K562 (cell line): ENCODE data around the gene MYH11. TPM values are rescaled to one million over a fixed set of nuclear protein-coding genes. Genes with fewer than 3 reads are reported as not detected.
A peak's percentile ranks its signal among the peaks of the same experiment; 100 is the strongest.

ENCODE experiments used
- ATAC-seq: fragments of 200-7000 bp; cut with Tn5 transposase; 3 replicates; pipeline ENCODE4 v1.9.1; 2020; ENCODE audit warnings: moderate library complexity
- BruUV-seq: library from RNA; stranded (reverse); fragments of 400-500 nt; replicated peaks from 2 replicates; lab custom pipeline; 2021; lab: Mats Ljungman, UMichigan
- CTCF ChIA-PET: fragments of 300-600 bp; formaldehyde crosslinking; extraction: SDS; loops from one replicate; lab custom pipeline; 2021; ENCODE audit warnings: low intra/inter-chr PET ratio; lab: Yijun Ruan, JAX
- POLR2A ChIA-PET: fragments of 300-600, 350-650 bp; sonication (Branson Sonifier 250); formaldehyde crosslinking; extraction: SDS; loops from one replicate; lab custom pipeline; 2021; ENCODE audit warnings: antibody characterized with exemption, inconsistent platforms; lab: Yijun Ruan, JAX
- DNase-seq, 4 experiments: peaks; one replicate each; pipeline versions ENCODE4 v3.0.0 to v3.0.0-alpha.2; 2011 to 2018; ENCODE audit warnings: low spot score in 3 of 4, mixed read lengths in 3 of 4; ENCODE audit errors: extremely low read depth in 1 of 4
- FAIRE-seq: peaks from 2 replicates; lab custom pipeline; 2011; peaks lifted over from hg19 to GRCh38; lab: Jason Lieb, UNC
- H2AFZ ChIP-seq: 2 replicates; pipeline ENCODE4 v1.6.0; 2011; ENCODE audit warnings: low read depth, low read length, control low read depth, inconsistent platforms
- H3K27ac ChIP-seq: fragments of 200-600 bp; 3 replicates; pipeline ENCODE4 v1.8.0; 2011; ENCODE audit warnings: low read depth, mild to moderate bottlenecking, control low read depth, inconsistent platforms, low read length, moderate library complexity, mixed read lengths; ENCODE audit errors: extremely low read depth
- H3K27me3 ChIP-seq, 2 experiments: fragments of 300-600 bp in 1 of 2; 2 replicates in 1 of 2; 3 replicates in 1 of 2; pipeline versions ENCODE4 v1.6.0 to v1.8.0; 2011; ENCODE audit warnings: inconsistent platforms in 2 of 2, low read length in 2 of 2, mild to moderate bottlenecking in 1 of 2, mixed read lengths in 1 of 2, moderate library complexity in 1 of 2; ENCODE audit not compliant: control insufficient read depth in 2 of 2, insufficient read depth in 2 of 2
- H3K36me3 ChIP-seq: fragments of 300-600 bp; 3 replicates; pipeline ENCODE4 v1.8.0; 2011; ENCODE audit warnings: mild to moderate bottlenecking, low read length, inconsistent platforms; ENCODE audit not compliant: control insufficient read depth, insufficient read depth
- H3K4me1 ChIP-seq, 2 experiments: fragments of 200-600 bp in 1 of 2; replicated peaks in 1 of 2; 2 replicates in 1 of 2; 3 replicates in 1 of 2; pipeline versions ENCODE4 v1.5.1 to v1.8.0; 2011; ENCODE audit warnings: inconsistent platforms in 2 of 2, low read length in 2 of 2, mild to moderate bottlenecking in 1 of 2, mixed read lengths in 1 of 2, moderate library complexity in 1 of 2; ENCODE audit not compliant: control insufficient read depth in 2 of 2, insufficient read depth in 2 of 2
- H3K4me2 ChIP-seq: 2 replicates; pipeline ENCODE4 v1.6.1; 2011; ENCODE audit warnings: low read length, control low read depth, inconsistent platforms, mixed read lengths; ENCODE audit not compliant: insufficient read depth
- H3K4me3 ChIP-seq: fragments of 200-600 bp; sonication (generic), shearing (Covaris generic); 2 replicates; pipeline ENCODE4 v1.5.1; 2016; ENCODE audit warnings: control low read depth, inconsistent platforms
- H3K79me2 ChIP-seq: fragments of 200-600 bp; 3 replicates; pipeline ENCODE4 v1.8.0; 2011; ENCODE audit warnings: low read length, inconsistent platforms; ENCODE audit not compliant: control insufficient read depth, insufficient read depth
- H3K9ac ChIP-seq, 2 experiments: 2 replicates each; pipeline versions ENCODE4 v1.6.0 to v1.6.1; 2011; ENCODE audit warnings: low read depth in 2 of 2, low read length in 2 of 2, control low read depth in 1 of 2, inconsistent platforms in 1 of 2, mild to moderate bottlenecking in 1 of 2, mixed read lengths in 1 of 2; ENCODE audit not compliant: insufficient read depth in 1 of 2
- H3K9me1 ChIP-seq: one replicate; pipeline ENCODE4 v1.6.0; 2011; ENCODE audit warnings: inconsistent platforms, mild to moderate bottlenecking, low read length, moderate library complexity; ENCODE audit not compliant: control insufficient read depth, insufficient read depth
- H3K9me3 ChIP-seq: replicated peaks from 2 replicates; pipeline ENCODE4 v1.5.1; 2011; ENCODE audit warnings: low read depth, low read length, inconsistent platforms; ENCODE audit not compliant: control insufficient read depth, insufficient read depth
- H4K20me1 ChIP-seq: replicated peaks from 2 replicates; pipeline ENCODE4 v1.6.1; 2011; ENCODE audit warnings: low read length, inconsistent platforms, mixed read lengths; ENCODE audit not compliant: control insufficient read depth, insufficient read depth
- CBFA2T2 ChIP-seq: fragments of 450-650 bp; conservative IDR thresholded peaks from 2 replicates; pipeline ENCODE4 v1.6.1; 2017; ENCODE audit warnings: mild to moderate bottlenecking
- CHCHD3 ChIP-seq: fragments of 250-450 bp; sonication (Bioruptor Pico); IDR thresholded peaks from 2 replicates; pipeline ENCODE4 v2.1.2; 2022; ENCODE audit warnings: mild to moderate bottlenecking
- CXXC5 ChIP-seq: fragments of 250-450 bp; sonication (Bioruptor Pico); IDR thresholded peaks from 2 replicates; pipeline ENCODE4 v1.8.0; 2022; ENCODE audit warnings: inconsistent platforms, mild to moderate bottlenecking, moderate library complexity
- DLX4 ChIP-seq: fragments of 250-450 bp; sonication (Bioruptor Pico); IDR thresholded peaks from 2 replicates; pipeline ENCODE4 v1.6.1; 2021; ENCODE audit warnings: mild to moderate bottlenecking
- ELF1 ChIP-seq: fragments of 200-800 bp; sonication (Bioruptor generic); IDR thresholded peaks from 2 replicates; pipeline ENCODE4 v1.6.1; 2016; ENCODE audit warnings: missing genetic modification characterization, missing compliant biosample characterization
- FOXP4 ChIP-seq: sonication (generic); formaldehyde crosslinking; IDR thresholded peaks from 2 replicates; pipeline ENCODE4 v1.8.0; 2022; ENCODE audit warnings: mild to moderate bottlenecking, missing genetic modification reagents, borderline replicate concordance
- HDAC1 ChIP-seq, 2 experiments: fragments of 450-650 bp; IDR thresholded peaks; 2 replicates each; pipeline ENCODE4 v1.6.1; 2016 to 2017; ENCODE audit warnings: inconsistent platforms in 1 of 2, mild to moderate bottlenecking in 1 of 2, moderate library complexity in 1 of 2
- NCOA4 ChIP-seq: fragments of 450-650 bp; IDR thresholded peaks from 2 replicates; pipeline ENCODE4 v1.6.1; 2018; ENCODE audit warnings: mild to moderate bottlenecking; ENCODE audit not compliant: partially characterized antibody
- RBM34 ChIP-seq: fragments of 200-400 bp; formaldehyde crosslinking; IDR thresholded peaks from 2 replicates; pipeline ENCODE4 v1.6.1; 2018; ENCODE audit warnings: low read length, borderline replicate concordance; ENCODE audit not compliant: insufficient read depth
- RFX5 ChIP-seq: IDR thresholded peaks from 2 replicates; pipeline ENCODE4 v1.6.1; 2011; ENCODE audit warnings: low read depth, mild to moderate bottlenecking, improper control_type of control experiment, low read length
- SIX5 ChIP-seq, 2 experiments: IDR thresholded peaks; 2 replicates each; pipeline ENCODE4 v1.6.1; 2011; ENCODE audit warnings: low read length in 2 of 2, borderline replicate concordance in 1 of 2, low read depth in 1 of 2, mild to moderate bottlenecking in 1 of 2, moderate library complexity in 1 of 2; ENCODE audit not compliant: insufficient read depth in 1 of 2
- SRSF3 ChIP-seq: fragments of 200-400 bp; formaldehyde crosslinking; IDR thresholded peaks from 2 replicates; pipeline ENCODE4 v1.6.1; 2016; ENCODE audit warnings: mild to moderate bottlenecking, low read length, moderate library complexity; ENCODE audit not compliant: insufficient read depth
- TBP ChIP-seq: optimal IDR thresholded peaks from 2 replicates; pipeline ENCODE3; 2011; ENCODE audit warnings: low read depth, low read length, improper control_type of control experiment
- TCF7L2 ChIP-seq: fragments of 150-350 bp; IDR thresholded peaks from 2 replicates; pipeline ENCODE4 v1.6.1; 2016; ENCODE audit warnings: low read depth, mild to moderate bottlenecking, low read length, moderate library complexity
- TCFL5 ChIP-seq: fragments of 250-450 bp; sonication (Bioruptor Pico); conservative IDR thresholded peaks from 2 replicates; pipeline ENCODE4 v1.6.1; 2021; ENCODE audit warnings: mild to moderate bottlenecking, moderate library complexity, matching md5 sums
- WHSC1 ChIP-seq: IDR thresholded peaks from one replicate; pipeline ENCODE4 v1.6.1; 2012; ENCODE audit warnings: low read length, control low read depth, inconsistent platforms
- ZNF124 ChIP-seq: sonication (generic); formaldehyde crosslinking; IDR thresholded peaks from 2 replicates; pipeline ENCODE4 v1.8.1; 2022; ENCODE audit warnings: missing genetic modification reagents
- ZNF408 ChIP-seq: fragments of 250-450 bp; sonication (Bioruptor Pico); IDR thresholded peaks from 2 replicates; pipeline ENCODE4 v1.4.0; 2020; ENCODE audit warnings: low read depth, mild to moderate bottlenecking, moderate library complexity
- ZNF586 ChIP-seq: fragments of 450-650 bp; formaldehyde crosslinking; conservative IDR thresholded peaks from 2 replicates; pipeline ENCODE4 v1.4.0; 2020; ENCODE audit warnings: mild to moderate bottlenecking, moderate library complexity
- WGBS: fragments of 100-300 bp; shearing (Covaris generic); methylation state at CpG from one replicate; pipeline ENCODE4 v1.1.6; 2016; ENCODE audit warnings: low coverage, mixed read lengths; ENCODE audit not compliant: insufficient coverage; ENCODE audit errors: missing lambda C conversion rate; 5-methylcytosine and 5-hydroxymethylcytosine counted together
- in situ Hi-C: fragments of 300-500 bp; cut with MboI; formaldehyde crosslinking; loops from 4 replicates; pipeline ENCODE4 v1.15.0; 2018; ENCODE audit warnings: inconsistent platforms, mixed read lengths
- intact Hi-C: fragments of 100-400 bp; cut with micrococcal nuclease; formaldehyde crosslinking; loops from 2 replicates; pipeline ENCODE4 v1.14.2; 2022
- polyA plus RNA-seq, 8 experiments: library from polyadenylated mRNA; depleted of rRNA in 4 of 8; stranded (reverse) in 5 of 8; unstranded in 3 of 8; fragments of >200 nt; fragmentation: Nextera tagmentation in 2 of 8; fragmentation: Illumina TruSeq in 1 of 8; extraction: Ambion mirVana in 2 of 8; extraction: Trizol in 1 of 8; gene quantifications; 2 replicates each; pipeline versions ENCODE4 v1.2.1 to v1.2.3, GENCODE V29; 2011 to 2014; ENCODE audit warnings: inconsistent platforms in 1 of 8, missing spikeins in 1 of 8
- total RNA-seq, 7 experiments: library from RNA; depleted of rRNA in 6 of 7; stranded (reverse); fragments of >200 nt in 6 of 7; fragmentation: Illumina TruSeq in 2 of 7; extraction: Trizol in 2 of 7; gene quantifications; 2 replicates each; pipeline versions ENCODE4 v1.2.1 to v1.2.3, GENCODE V29; 2011 to 2021; ENCODE audit warnings: low replicate concordance in 1 of 7

The MYH11 gene
- total and polyA plus RNA-seq, 9 of the 15 experiments (the other 6 are each of a cell fraction or from before 2014, with no cell fraction given) = 0.05 to 0.47 (median 0.08) TPM; not detected in 5

- H3K9me1 ChIP-seq = no peaks in the 10 kb centered on the region
- no peaks in the 10 kb centered on the region for H4K20me1 ChIP-seq
- ATAC-seq = peak; percentile 98
- H3K27me3 ChIP-seq = no peaks in the 10 kb centered on the region
- DNase-seq = peak; percentile 100
- peak; percentile 99 for FAIRE-seq
- in situ Hi-C loops (no loop called here), intact Hi-C loops (loop anchor here (5.0 kb wide), 1 partner anchor 99 kb away; no protein-coding TSS in a partner anchor)
- TSS peak; percentile 77 for BruUV-seq
- no peaks in the 10 kb centered on the region for H3K9me3 ChIP-seq
- H3K4me2 ChIP-seq = peak within 1 kb of the TSS; percentile 93
- peaks cover 24% of the 10 kb centered on the region for H3K36me3 ChIP-seq
- H3K4me1 ChIP-seq = peaks cover 14 to 28% of the 10 kb centered on the region in 2 experiments
- peak within 1 kb of the TSS; percentile 89 for H2AFZ ChIP-seq
- H3K4me3 ChIP-seq = peak within 1 kb of the TSS; percentile 86
- POLR2A ChIA-PET = interaction anchor here (0.5 to 1.8 kb wide), 17 partner anchors 8 to 324 kb away, joined by 3 to 16 read pairs (median 4); no protein-coding TSS in a partner anchor
- CTCF ChIA-PET = no interaction called here
- peaks cover 50% of the 10 kb centered on the region for H3K79me2 ChIP-seq
- under 1% methylated on average over 41 of the region's 41 CpGs for WGBS
- H3K9ac ChIP-seq = peak within 1 kb of the TSS; percentile 97 to 100
- peak within 1 kb of the TSS; percentile 95 for H3K27ac ChIP-seq
- no peak for TF ChIP-seq ZNF586 (CRISPR knock-in tag)
- 0 out of 2 replicates have a peak, but pooled peaks have one; percentile 32 for TF ChIP-seq CHCHD3 (CRISPR knock-in tag)
- peak; percentile 84 for TF ChIP-seq ELF1 (tag)
- no peak for TF ChIP-seq TCFL5 (CRISPR knock-in tag)
- peak; percentile 10 to 17; a peak in 1 of 4 replicates for TF ChIP-seq SIX5 (IDR thresholded peaks at IDR 0.05; ENCODE audit: borderline replicate concordance in 1 of 2, insufficient read depth in 1 of 2, low read depth in 1 of 2, low read length in 2 of 2)
- no peak for TF ChIP-seq RBM34
- TF ChIP-seq CXXC5 (CRISPR knock-in tag) = peak; percentile 86
- no peak for TF ChIP-seq WHSC1
- TF ChIP-seq NCOA4 = no peak
- no peak for TF ChIP-seq TCF7L2
- no peak for TF ChIP-seq RFX5
- TF ChIP-seq TBP = peak; percentile 91
- 0 out of 2 replicates have a peak, but pooled peaks have one; percentile 41 for TF ChIP-seq SRSF3
- 0 out of 2 replicates have a peak, but pooled peaks have one; percentile 27 for TF ChIP-seq FOXP4 (CRISPR knock-in tag)
- TF ChIP-seq ZNF408 = no peak
- no peak for TF ChIP-seq DLX4 (CRISPR knock-in tag)
- TF ChIP-seq ZNF124 (CRISPR knock-in tag) = no peak
- TF ChIP-seq CBFA2T2 = no peak
- peak in 1 of 2 experiments; percentile 68; a peak in 2 of 4 replicates for TF ChIP-seq HDAC1 (IDR thresholded peaks at IDR 0.05)
Measured at GRCh38 chr16:15888072-15888976, 31.5 kb upstream of the MYH11 start, which contains the start of gene CEP20. CEP20 (minus strand) TSS chr16:15888603; CDS start chr16:15888585, 18 bp downstream.
